HepG2 (cell line): ENCODE measurements around the gene NRIP2. TPM values are rescaled to one million over a fixed set of nuclear protein-coding genes. Genes with fewer than 3 reads are reported as not detected.
A peak's percentile ranks its signal among the peaks of the same experiment; 100 is the strongest.

Experiments
- ATAC-seq: fragments of 200-7000 bp; cut with Tn5 transposase; 3 replicates; pipeline ENCODE4 v1.9.1; 2020; ENCODE audit warnings: mild to moderate bottlenecking, moderate library complexity
- BruUV-seq: library from RNA; stranded (reverse); fragments of 400-500 nt; replicated peaks from 2 replicates; lab custom pipeline; 2021; lab: Mats Ljungman, UMichigan
- CTCF ChIA-PET: fragments of 300-600 bp; formaldehyde crosslinking; extraction: SDS; loops from one replicate; lab custom pipeline; 2021; ENCODE audit warnings: low total read pairs, inconsistent platforms, low intra/inter-chr PET ratio; lab: Yijun Ruan, JAX
- POLR2A ChIA-PET: fragments of 350-600 bp; sonication (Branson Sonifier 250); formaldehyde crosslinking; loops from one replicate; lab custom pipeline; 2020; ENCODE audit warnings: antibody characterized with exemption, inconsistent platforms; lab: Yijun Ruan, JAX
- DNase-seq: peaks from one replicate; pipeline ENCODE4 v3.0.0-alpha.2; 2015; ENCODE audit warnings: low spot score
- FAIRE-seq: peaks from 3 replicates; lab custom pipeline; 2011; peaks lifted over from hg19 to GRCh38; lab: Jason Lieb, UNC
- H2AFZ ChIP-seq: one replicate; pipeline ENCODE4 v1.6.1; 2011; ENCODE audit warnings: low read length, inconsistent platforms
- H3K27ac ChIP-seq: fragments of 300-600 bp; 3 replicates; pipeline ENCODE4 v1.8.0; 2011; ENCODE audit warnings: mixed run types, mild to moderate bottlenecking, mixed read lengths, low read length, inconsistent platforms; ENCODE audit not compliant: insufficient read depth; ENCODE audit errors: extremely low read length
- H3K27me3 ChIP-seq, 2 experiments: fragments of 200-600 bp in 1 of 2; 2 replicates in 1 of 2; 3 replicates in 1 of 2; pipeline versions ENCODE4 v1.6.0 to v1.8.0; 2011; ENCODE audit warnings: low read length in 2 of 2, mild to moderate bottlenecking in 2 of 2, moderate library complexity in 2 of 2, inconsistent platforms in 1 of 2; ENCODE audit not compliant: insufficient read depth in 2 of 2, control insufficient read depth in 1 of 2
- H3K36me3 ChIP-seq, 2 experiments: fragments of 200-600 bp in 1 of 2; replicated peaks in 1 of 2; 2 replicates in 1 of 2; 3 replicates in 1 of 2; pipeline versions ENCODE4 v1.5.1 to v1.8.0; 2011; ENCODE audit warnings: low read length in 2 of 2, inconsistent platforms in 1 of 2; ENCODE audit not compliant: insufficient read depth in 2 of 2, control insufficient read depth in 1 of 2
- H3K4me1 ChIP-seq: 2 replicates; pipeline ENCODE4 v1.5.1; 2012; ENCODE audit warnings: low read length, inconsistent platforms; ENCODE audit not compliant: insufficient read depth
- H3K4me2 ChIP-seq: 2 replicates; pipeline ENCODE4 v1.6.0; 2011; ENCODE audit warnings: low read depth, low read length, inconsistent platforms
- H3K4me3 ChIP-seq, 3 experiments: fragments of 200-600 bp in 1 of 3; sonication (generic), shearing (Covaris generic) in 1 of 3; replicated peaks in 1 of 3; 2 replicates each; pipeline ENCODE4 v1.5.1; 2011 to 2016; ENCODE audit warnings: low read length in 3 of 3, inconsistent platforms in 2 of 3, low read depth in 2 of 3, mild to moderate bottlenecking in 2 of 3, control low read depth in 1 of 3, mixed read lengths in 1 of 3; ENCODE audit not compliant: insufficient read depth in 1 of 3
- H3K79me2 ChIP-seq: one replicate; pipeline ENCODE4 v1.6.1; 2011; ENCODE audit warnings: low read length, inconsistent platforms; ENCODE audit not compliant: insufficient read depth
- H3K9ac ChIP-seq: 2 replicates; pipeline ENCODE4 v1.6.0; 2011; ENCODE audit warnings: mild to moderate bottlenecking, low read depth, low read length, inconsistent platforms; ENCODE audit not compliant: insufficient read depth
- H3K9me3 ChIP-seq: 2 replicates; pipeline ENCODE4 v1.5.1; 2012; ENCODE audit warnings: mild to moderate bottlenecking, low read length
- H4K20me1 ChIP-seq: 2 replicates; pipeline ENCODE4 v1.6.0; 2011; ENCODE audit warnings: inconsistent platforms, mild to moderate bottlenecking, low read length, moderate library complexity; ENCODE audit not compliant: insufficient read depth
- GATAD1 ChIP-seq: IDR thresholded peaks from 2 replicates; pipeline ENCODE4 v1.6.1; 2016; ENCODE audit warnings: missing genetic modification reagents, missing compliant biosample characterization
- GATAD2A ChIP-seq: IDR thresholded peaks from 2 replicates; pipeline ENCODE4 v1.6.1; 2016
- HNRNPK ChIP-seq: fragments of 200-400 bp; formaldehyde crosslinking; IDR thresholded peaks from 2 replicates; pipeline ENCODE4 v1.6.1; 2018; ENCODE audit warnings: low read length, low read depth, moderate library complexity, mild to moderate bottlenecking; ENCODE audit not compliant: poor library complexity, severe bottlenecking
- MXI1 ChIP-seq: IDR thresholded peaks from 3 replicates; pipeline ENCODE4 v1.6.1; 2012; ENCODE audit warnings: low read depth, low read length, inconsistent platforms, borderline replicate concordance
- NFYB ChIP-seq: sonication (generic); formaldehyde crosslinking; IDR thresholded peaks from 2 replicates; pipeline ENCODE4 v1.4.0; 2020; ENCODE audit warnings: missing genetic modification reagents
- PHF20 ChIP-seq: sonication (generic); formaldehyde crosslinking; IDR thresholded peaks from 2 replicates; pipeline ENCODE4 v1.5.0; 2020; ENCODE audit warnings: mild to moderate bottlenecking, missing genetic modification reagents
- PHF8 ChIP-seq: sonication (generic); formaldehyde crosslinking; IDR thresholded peaks from 2 replicates; pipeline ENCODE4 v1.5.0; 2020; ENCODE audit warnings: missing genetic modification reagents
- RFX1 ChIP-seq: fragments of 450-650 bp; IDR thresholded peaks from 2 replicates; pipeline ENCODE4 v1.6.1; 2017
- SAP130 ChIP-seq: IDR thresholded peaks from 2 replicates; pipeline ENCODE4 v1.6.1; 2016; ENCODE audit warnings: low read depth
- SOX5 ChIP-seq: IDR thresholded peaks from 2 replicates; pipeline ENCODE4 v1.6.1; 2016; ENCODE audit warnings: borderline replicate concordance
- ZFX ChIP-seq: sonication (generic); formaldehyde crosslinking; IDR thresholded peaks from 2 replicates; pipeline ENCODE4 v1.4.0; 2020; ENCODE audit warnings: mild to moderate bottlenecking, low read depth, missing genetic modification reagents, moderate library complexity
- ZNF333 ChIP-seq: sonication (generic); formaldehyde crosslinking; IDR thresholded peaks from 2 replicates; pipeline ENCODE4 v1.4.0; 2020; ENCODE audit warnings: mild to moderate bottlenecking, missing genetic modification reagents, borderline replicate concordance
- ZNF605 ChIP-seq: sonication (generic); formaldehyde crosslinking; IDR thresholded peaks from 2 replicates; pipeline ENCODE4 v1.8.0; 2022; ENCODE audit warnings: mild to moderate bottlenecking, missing genetic modification reagents
- ZNF674 ChIP-seq: sonication (generic); formaldehyde crosslinking; IDR thresholded peaks from 2 replicates; pipeline ENCODE4 v1.5.0; 2020; ENCODE audit warnings: low read depth, mild to moderate bottlenecking, missing genetic modification reagents
- ZNF773 ChIP-seq: sonication (generic); formaldehyde crosslinking; IDR thresholded peaks from 2 replicates; pipeline ENCODE4 v1.4.0; 2020; ENCODE audit warnings: missing genetic modification reagents, borderline replicate concordance
- WGBS: methylation state at CpG from one replicate; pipeline ENCODE4 v1.1.6; 2017; ENCODE audit warnings: low lambda C conversion rate; 5-methylcytosine and 5-hydroxymethylcytosine counted together
- in situ Hi-C: cut with HindIII; loops from 2 replicates; pipeline ENCODE4 v1.10.0; 2017; ENCODE audit warnings: low pct_unique_long_range_greater_than_20kb; ENCODE audit not compliant: extremely low pct_ligation_motif_present
- intact Hi-C: fragments of 100-400 bp; cut with micrococcal nuclease; formaldehyde crosslinking; loops from one replicate; pipeline ENCODE4 v1.10.0; 2022; ENCODE audit not compliant: unreplicated experiment
- polyA plus RNA-seq, 8 experiments: library from polyadenylated mRNA; depleted of rRNA in 3 of 8; stranded (reverse) in 7 of 8; unstranded in 1 of 8; fragments of >200 nt; fragmentation: Illumina TruSeq in 4 of 8; extraction: Trizol in 4 of 8; gene quantifications; 2 replicates each; pipeline versions ENCODE4 v1.2.1 to v1.2.3, GENCODE V29; 2011 to 2016; ENCODE audit warnings: low read depth in 4 of 8, missing spikeins in 1 of 8, mixed read lengths in 1 of 8; ENCODE audit not compliant: insufficient read depth in 1 of 8
- total RNA-seq, 5 experiments: library from RNA; depleted of rRNA; stranded (reverse); fragments of >200 nt; fragmentation: Illumina TruSeq; extraction: Trizol; gene quantifications; 2 replicates each; pipeline ENCODE4 v1.2.3, GENCODE V29; 2016; ENCODE audit warnings: low read depth in 1 of 5
- TF ChIP-seq, protein P1 (sequence below): IDR thresholded peaks from 2 replicates; pipeline ENCODE4 v1.6.1; 2016; ENCODE audit warnings: mild to moderate bottlenecking
- TF ChIP-seq, protein P2 (sequence below), 2 experiments: sonication (generic) in 1 of 2; formaldehyde crosslinking in 1 of 2; IDR thresholded peaks; 2 replicates each; pipeline versions ENCODE4 v1.6.1 to v1.9.0; 2014 to 2022; ENCODE audit warnings: antibody characterized with exemption in 1 of 2, borderline replicate concordance in 1 of 2, inconsistent platforms in 1 of 2, low read depth in 1 of 2, missing genetic modification reagents in 1 of 2

NRIP2 gene
- total and polyA plus RNA-seq, 2 of the 13 experiments (the other 11 are each of a cell fraction or from before 2014, with no cell fraction given): not detected

DNA sequence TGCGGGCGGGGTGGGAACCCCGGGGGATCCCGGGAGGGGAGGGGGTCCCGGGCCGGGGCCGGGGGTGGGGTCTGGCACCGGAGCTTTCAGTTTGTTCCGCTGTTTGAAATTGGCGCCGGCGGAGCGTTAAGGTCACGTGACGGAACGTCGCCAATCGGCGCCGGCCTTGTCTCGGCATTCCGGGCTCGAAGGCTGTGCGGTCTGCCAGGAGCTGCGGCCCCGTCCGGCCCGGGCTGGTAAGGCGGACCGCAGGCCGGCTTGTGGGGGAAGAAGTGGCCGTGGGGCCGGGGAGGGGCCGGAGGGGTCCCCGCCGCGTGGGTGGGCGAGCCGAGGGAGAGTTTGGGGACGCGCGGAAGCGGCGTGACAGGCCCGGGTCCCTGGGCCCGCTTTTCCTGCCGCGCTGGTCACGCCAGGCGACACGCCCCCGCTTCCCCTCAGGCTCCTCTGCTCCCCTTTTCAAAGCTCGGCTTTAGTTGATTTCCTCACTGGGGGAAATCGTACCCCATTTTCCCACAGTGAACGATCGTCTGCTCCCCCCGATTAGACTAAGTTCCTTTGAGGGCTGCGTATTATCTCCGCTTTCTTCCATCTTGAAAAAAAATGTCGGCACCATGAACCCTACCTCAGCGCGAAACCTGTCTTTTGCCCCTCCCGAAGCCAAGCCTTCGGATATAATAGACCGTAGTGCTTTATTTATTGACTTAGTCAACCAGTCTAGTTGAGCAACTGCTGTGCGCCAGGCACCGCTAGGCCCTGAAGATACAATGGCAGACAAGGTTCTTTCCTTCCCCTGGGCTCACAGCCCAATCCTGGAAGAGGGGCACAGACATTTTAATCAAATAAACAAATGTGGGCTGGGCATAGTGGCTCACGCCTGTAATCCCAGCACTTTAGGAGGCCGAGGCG is 42.5 kb upstream of the NRIP2 start, which contains the start of the genes FOXM1 and RHNO1:
Gene FOXM1, minus strand, starts transcription at position 128 of the 906 bp plus-strand sequence. CDS start 2,696 bp downstream, outside the sequence.
Gene RHNO1, plus strand, starts transcription at position 177 of the 906 bp plus-strand sequence. CDS start 8,144 bp downstream, outside the sequence.
- H3K9me3 ChIP-seq: no peaks in the 10 kb centered on the region
- no peaks in the 10 kb centered on the region for H4K20me1 ChIP-seq
- POLR2A ChIA-PET: interaction anchor here (0.7 to 1.8 kb wide), 5 partner anchors 9 to 35 kb away, joined by 3 to 12 read pairs (median 5); partner anchors contain the start of gene TULP3
- TSS peak; percentile 86 for BruUV-seq
- in situ Hi-C loops (no loop called here), intact Hi-C loops (no loop called here)
- H3K27me3 ChIP-seq: no peaks in the 10 kb centered on the region; a peak in 1 of 5 replicates
- peak within 1 kb of the TSS; percentile 56 for H2AFZ ChIP-seq
- peaks cover 38% of the 10 kb centered on the region for H3K4me1 ChIP-seq
- 3% methylated on average over 18 of the region's 70 CpGs for WGBS
- H3K27ac ChIP-seq: peak within 1 kb of the TSS; percentile 84
- peak; percentile 93 for ATAC-seq
- CTCF ChIA-PET: no interaction called here
- H3K4me3 ChIP-seq: peak within 1 kb of the TSS; percentile 74 to 85 (median 77)
- peak within 1 kb of the TSS; percentile 88 for H3K4me2 ChIP-seq
- FAIRE-seq: no peak
- peak within 1 kb of the TSS; percentile 96 for H3K9ac ChIP-seq
- DNase-seq: peak; percentile 78
- H3K79me2 ChIP-seq: peaks cover 52% of the 10 kb centered on the region
- H3K36me3 ChIP-seq: peaks cover 3 to 9% of the 10 kb centered on the region in 2 experiments; a peak in 3 of 5 replicates
- TF ChIP-seq ZNF674 (CRISPR knock-in tag) (0 out of 2 replicates have a peak, but pooled peaks have one; percentile 60), SAP130 (peak; percentile 90), SOX5 (CRISPR knock-in tag) (peak; percentile 8; the same call in 1 of the 2 replicates), ZNF333 (CRISPR knock-in tag) (no peak), ZFX (peak; percentile 84), RFX1 (no peak), HNRNPK (peak; percentile 53), MXI1 (peak; percentile 75; the same call in 2 of the 3 replicates), PHF8 (CRISPR knock-in tag) (peak; percentile 93), GATAD1 (CRISPR knock-in tag) (peak; percentile 86), PHF20 (CRISPR knock-in tag) (peak; percentile 69; the same call in 1 of the 2 replicates), ZNF773 (CRISPR knock-in tag) (no peak), ZNF605 (CRISPR knock-in tag) (peak; percentile 78; the same call in 1 of the 2 replicates), NFYB (CRISPR knock-in tag) (peak; percentile 76), GATAD2A (CRISPR knock-in tag) (peak; percentile 37; the same call in 1 of the 2 replicates)
- TF ChIP-seq, protein P1, sequence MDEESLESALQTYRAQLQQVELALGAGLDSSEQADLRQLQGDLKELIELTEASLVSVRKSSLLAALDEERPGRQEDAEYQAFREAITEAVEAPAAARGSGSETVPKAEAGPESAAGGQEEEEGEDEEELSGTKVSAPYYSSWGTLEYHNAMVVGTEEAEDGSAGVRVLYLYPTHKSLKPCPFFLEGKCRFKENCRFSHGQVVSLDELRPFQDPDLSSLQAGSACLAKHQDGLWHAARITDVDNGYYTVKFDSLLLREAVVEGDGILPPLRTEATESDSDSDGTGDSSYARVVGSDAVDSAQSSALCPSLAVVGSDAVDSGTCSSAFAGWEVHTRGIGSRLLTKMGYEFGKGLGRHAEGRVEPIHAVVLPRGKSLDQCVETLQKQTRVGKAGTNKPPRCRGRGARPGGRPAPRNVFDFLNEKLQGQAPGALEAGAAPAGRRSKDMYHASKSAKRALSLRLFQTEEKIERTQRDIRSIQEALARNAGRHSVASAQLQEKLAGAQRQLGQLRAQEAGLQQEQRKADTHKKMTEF (CRISPR knock-in tag): 0 out of 2 replicates have a peak, but pooled peaks have one; percentile 31
- TF ChIP-seq, protein P2, sequence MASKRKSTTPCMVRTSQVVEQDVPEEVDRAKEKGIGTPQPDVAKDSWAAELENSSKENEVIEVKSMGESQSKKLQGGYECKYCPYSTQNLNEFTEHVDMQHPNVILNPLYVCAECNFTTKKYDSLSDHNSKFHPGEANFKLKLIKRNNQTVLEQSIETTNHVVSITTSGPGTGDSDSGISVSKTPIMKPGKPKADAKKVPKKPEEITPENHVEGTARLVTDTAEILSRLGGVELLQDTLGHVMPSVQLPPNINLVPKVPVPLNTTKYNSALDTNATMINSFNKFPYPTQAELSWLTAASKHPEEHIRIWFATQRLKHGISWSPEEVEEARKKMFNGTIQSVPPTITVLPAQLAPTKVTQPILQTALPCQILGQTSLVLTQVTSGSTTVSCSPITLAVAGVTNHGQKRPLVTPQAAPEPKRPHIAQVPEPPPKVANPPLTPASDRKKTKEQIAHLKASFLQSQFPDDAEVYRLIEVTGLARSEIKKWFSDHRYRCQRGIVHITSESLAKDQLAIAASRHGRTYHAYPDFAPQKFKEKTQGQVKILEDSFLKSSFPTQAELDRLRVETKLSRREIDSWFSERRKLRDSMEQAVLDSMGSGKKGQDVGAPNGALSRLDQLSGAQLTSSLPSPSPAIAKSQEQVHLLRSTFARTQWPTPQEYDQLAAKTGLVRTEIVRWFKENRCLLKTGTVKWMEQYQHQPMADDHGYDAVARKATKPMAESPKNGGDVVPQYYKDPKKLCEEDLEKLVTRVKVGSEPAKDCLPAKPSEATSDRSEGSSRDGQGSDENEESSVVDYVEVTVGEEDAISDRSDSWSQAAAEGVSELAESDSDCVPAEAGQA (IDR thresholded peaks at IDR 0.05; ENCODE audit: low read depth): peak; percentile 64; the same call in 1 of the 2 replicates
- TF ChIP-seq, protein P2 (CRISPR knock-in tag; IDR thresholded peaks at IDR 0.05; ENCODE audit: borderline replicate concordance): no peak
